BJ (cell line): Measurements from ENCODE around the gene FIBCD1. TPM values are rescaled to one million over a fixed set of nuclear protein-coding genes. Genes with fewer than 3 reads are reported as not detected.

Experiments
- CTCF ChIA-PET: fragments of 350-600 bp; formaldehyde crosslinking; extraction: SDS; loops from one replicate; lab custom pipeline; 2021; ENCODE audit warnings: antibody characterized with exemption, inconsistent platforms; lab: Yijun Ruan, JAX
- POLR2A ChIA-PET: fragments of 300-600 bp; sonication (Branson Sonifier 250); formaldehyde crosslinking; extraction: SDS; loops from one replicate; lab custom pipeline; 2021; ENCODE audit warnings: antibody characterized with exemption; lab: Charles Lee
- DNase-seq: peaks from one replicate; pipeline ENCODE4 v3.0.0-alpha.2; 2011; ENCODE audit warnings: low read depth
- H3K27me3 ChIP-seq: 2 replicates; pipeline ENCODE4 v1.6.0; 2011; ENCODE audit warnings: low read length; ENCODE audit not compliant: control insufficient read depth, insufficient read depth
- H3K36me3 ChIP-seq: 2 replicates; pipeline ENCODE4 v1.5.1; 2011; ENCODE audit warnings: low read length; ENCODE audit not compliant: control insufficient read depth, insufficient read depth
- H3K4me3 ChIP-seq: 2 replicates; pipeline ENCODE4 v1.5.1; 2011; ENCODE audit warnings: low read depth, mild to moderate bottlenecking, control low read depth, low read length
- CTCF ChIP-seq: IDR thresholded peaks from 2 replicates; pipeline ENCODE4 v1.5.1; 2011; ENCODE audit warnings: low read depth, mild to moderate bottlenecking, control low read depth, inconsistent platforms, low read length, moderate library complexity; ENCODE audit not compliant: insufficient read depth
- polyA plus RNA-seq: library from polyadenylated mRNA; depleted of rRNA; stranded (reverse); fragments of >200 nt; gene quantifications from 2 replicates; pipeline ENCODE4 v1.2.3, GENCODE V29; 2011

FIBCD1 gene
- polyA plus RNA-seq, 1 experiment, result 1.4 TPM

- ChIA-PET CTCF (interaction anchor here (0.8 to 4.4 kb wide), 3 partner anchors 12 to 179 kb away, joined by 3 to 19 read pairs (median 3); no protein-coding TSS in a partner anchor), POLR2A (interaction anchor here (0.6 kb wide), 1 partner anchor 190 kb away, joined by 9 read pairs; no protein-coding TSS in a partner anchor)
- TF ChIP-seq CTCF, result no peak
- peaks cover 44% of the 10 kb centered on the region for H3K36me3 ChIP-seq
- no peak overlapping the region for H3K4me3 ChIP-seq
- DNase-seq, result no peak
- H3K27me3 ChIP-seq, result no peaks in the 10 kb centered on the region
Measured at GRCh38 chr9:130878295-130878694, 60.8 kb downstream of the FIBCD1 start.

- TF ChIP-seq CTCF, result no peak
- CTCF ChIA-PET, result interaction anchor here (0.8 to 4.4 kb wide), 4 partner anchors 11 to 172 kb away, joined by 3 to 19 read pairs (median 4); no protein-coding TSS in a partner anchor
- no peak for DNase-seq
- Histone ChIP-seq H3K36me3 (peaks cover 51% of the 10 kb centered on the region), H3K27me3 (no peaks in the 10 kb centered on the region), H3K4me3 (no peak overlapping the region)
- POLR2A ChIA-PET, result no interaction called here
Measured at GRCh38 chr9:130877300-130877699, 61.7 kb downstream of the FIBCD1 start.

DNA sequence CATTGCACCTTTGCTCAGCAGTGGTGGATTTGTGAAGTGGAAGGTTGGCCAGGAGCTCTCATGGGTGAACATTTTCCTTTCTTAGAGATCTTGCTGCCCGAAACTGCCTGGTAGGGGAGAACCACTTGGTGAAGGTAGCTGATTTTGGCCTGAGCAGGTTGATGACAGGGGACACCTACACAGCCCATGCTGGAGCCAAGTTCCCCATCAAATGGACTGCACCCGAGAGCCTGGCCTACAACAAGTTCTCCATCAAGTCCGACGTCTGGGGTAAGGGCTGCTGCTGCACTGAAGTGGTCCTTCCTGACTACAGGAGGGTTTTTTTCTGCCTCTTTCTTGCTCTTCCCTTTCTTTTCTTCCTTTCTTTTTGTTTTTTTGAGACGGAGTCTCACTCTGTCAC is 64.3 kb downstream of the FIBCD1 start:
- no peak for TF ChIP-seq CTCF
- DNase-seq, result no peak
- Histone ChIP-seq H3K36me3 (peaks cover 43% of the 10 kb centered on the region), H3K27me3 (no peaks in the 10 kb centered on the region), H3K4me3 (no peak overlapping the region)
- CTCF ChIA-PET, result no interaction called here
- POLR2A ChIA-PET, result no interaction called here

GRCh38 chr9:130873966-130874365 is 65.1 kb downstream of the FIBCD1 start:
- Histone ChIP-seq H3K27me3 (no peaks in the 10 kb centered on the region), H3K36me3 (peaks cover 40% of the 10 kb centered on the region), H3K4me3 (no peak overlapping the region)
- ChIA-PET POLR2A (no interaction called here), CTCF (no interaction called here)
- no peak for TF ChIP-seq CTCF
- no peak for DNase-seq

DNA sequence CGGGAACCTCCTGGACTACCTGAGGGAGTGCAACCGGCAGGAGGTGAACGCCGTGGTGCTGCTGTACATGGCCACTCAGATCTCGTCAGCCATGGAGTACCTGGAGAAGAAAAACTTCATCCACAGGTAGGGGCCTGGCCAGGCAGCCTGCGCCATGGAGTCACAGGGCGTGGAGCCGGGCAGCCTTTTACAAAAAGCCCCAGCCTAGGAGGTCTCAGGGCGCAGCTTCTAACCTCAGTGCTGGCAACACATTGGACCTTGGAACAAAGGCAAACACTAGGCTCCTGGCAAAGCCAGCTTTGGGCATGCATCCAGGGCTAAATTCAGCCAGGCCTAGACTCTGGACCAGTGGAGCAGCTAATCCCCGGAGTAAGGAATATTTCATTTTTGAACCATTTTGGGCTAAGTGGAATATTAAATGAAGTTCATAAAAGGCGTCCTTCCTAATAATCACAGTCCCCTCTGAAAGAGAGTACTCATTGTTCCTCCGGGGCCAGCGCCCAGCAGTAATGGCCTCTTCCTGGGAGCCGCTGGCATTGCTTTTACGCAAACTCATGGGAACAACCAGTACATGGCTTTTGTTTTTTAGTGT is 66.0 kb downstream of the FIBCD1 start:
- H3K4me3 ChIP-seq, result no peak overlapping the region

More for the DNA sequence above, 66.0 kb downstream of the FIBCD1 start:
- ChIA-PET POLR2A (no interaction called here), CTCF (no interaction called here)
- no peak for TF ChIP-seq CTCF
- Histone ChIP-seq H3K36me3 (peaks cover 35% of the 10 kb centered on the region), H3K27me3 (no peaks in the 10 kb centered on the region)
- DNase-seq, result no peak
